ENCODE results near the gene ITGA5. TPM values are rescaled to one million over a fixed set of nuclear protein-coding genes. Genes with fewer than 3 reads are reported as not detected.
A peak's percentile ranks its signal among the peaks of the same experiment; 100 is the strongest.

Gene ITGA5
- total and polyA plus RNA-seq, 9 of the 15 experiments (the other 6 are each of a cell fraction or from before 2014, with no cell fraction given), result 9.1 to 82.1 (median 47.4) TPM

DNA sequence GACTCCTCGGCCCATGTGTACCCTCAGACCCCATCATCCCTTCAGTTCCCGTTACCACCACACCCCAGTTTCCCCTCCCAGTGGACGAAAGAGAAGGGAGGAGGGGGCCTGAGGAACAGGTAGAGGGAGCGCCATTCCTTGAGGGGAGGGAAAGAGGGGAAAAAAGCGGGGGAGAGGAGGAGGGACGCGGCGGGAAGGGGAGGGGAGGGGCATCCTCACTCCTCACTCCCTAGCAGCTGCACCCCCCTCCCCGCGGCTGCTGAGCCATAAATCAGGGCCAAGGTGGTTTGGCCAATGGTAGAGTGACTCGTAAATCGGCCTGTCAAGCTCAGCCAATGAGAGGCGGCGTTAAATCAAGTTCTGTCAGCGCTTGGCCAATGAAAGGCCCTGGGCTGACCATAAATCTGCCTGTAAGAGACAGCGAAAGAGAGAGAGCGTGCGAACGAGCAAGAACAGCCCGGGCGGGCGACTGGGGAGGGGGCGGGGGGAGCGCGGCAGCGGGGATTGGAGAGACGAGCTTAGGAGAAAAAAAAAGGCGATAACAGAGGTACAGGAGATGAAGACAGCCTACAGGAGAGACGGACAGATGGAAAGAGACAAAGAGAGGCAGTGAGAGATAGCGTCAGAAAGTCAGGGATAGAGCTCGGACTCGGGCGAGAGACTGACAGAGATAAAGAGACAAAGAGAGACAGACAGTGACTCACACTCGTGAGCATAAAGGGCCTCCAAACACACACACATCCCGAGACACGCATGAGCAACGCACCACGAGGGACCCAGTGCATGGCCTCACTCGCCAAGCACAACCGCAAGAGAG lies 59.9 kb downstream of the ITGA5 start (continued):
- TF ChIP-seq HDAC1 (IDR thresholded peaks at IDR 0.05), result peak; percentile 16 to 89; a peak in 3 of 4 replicates
- TF ChIP-seq, protein P1, sequence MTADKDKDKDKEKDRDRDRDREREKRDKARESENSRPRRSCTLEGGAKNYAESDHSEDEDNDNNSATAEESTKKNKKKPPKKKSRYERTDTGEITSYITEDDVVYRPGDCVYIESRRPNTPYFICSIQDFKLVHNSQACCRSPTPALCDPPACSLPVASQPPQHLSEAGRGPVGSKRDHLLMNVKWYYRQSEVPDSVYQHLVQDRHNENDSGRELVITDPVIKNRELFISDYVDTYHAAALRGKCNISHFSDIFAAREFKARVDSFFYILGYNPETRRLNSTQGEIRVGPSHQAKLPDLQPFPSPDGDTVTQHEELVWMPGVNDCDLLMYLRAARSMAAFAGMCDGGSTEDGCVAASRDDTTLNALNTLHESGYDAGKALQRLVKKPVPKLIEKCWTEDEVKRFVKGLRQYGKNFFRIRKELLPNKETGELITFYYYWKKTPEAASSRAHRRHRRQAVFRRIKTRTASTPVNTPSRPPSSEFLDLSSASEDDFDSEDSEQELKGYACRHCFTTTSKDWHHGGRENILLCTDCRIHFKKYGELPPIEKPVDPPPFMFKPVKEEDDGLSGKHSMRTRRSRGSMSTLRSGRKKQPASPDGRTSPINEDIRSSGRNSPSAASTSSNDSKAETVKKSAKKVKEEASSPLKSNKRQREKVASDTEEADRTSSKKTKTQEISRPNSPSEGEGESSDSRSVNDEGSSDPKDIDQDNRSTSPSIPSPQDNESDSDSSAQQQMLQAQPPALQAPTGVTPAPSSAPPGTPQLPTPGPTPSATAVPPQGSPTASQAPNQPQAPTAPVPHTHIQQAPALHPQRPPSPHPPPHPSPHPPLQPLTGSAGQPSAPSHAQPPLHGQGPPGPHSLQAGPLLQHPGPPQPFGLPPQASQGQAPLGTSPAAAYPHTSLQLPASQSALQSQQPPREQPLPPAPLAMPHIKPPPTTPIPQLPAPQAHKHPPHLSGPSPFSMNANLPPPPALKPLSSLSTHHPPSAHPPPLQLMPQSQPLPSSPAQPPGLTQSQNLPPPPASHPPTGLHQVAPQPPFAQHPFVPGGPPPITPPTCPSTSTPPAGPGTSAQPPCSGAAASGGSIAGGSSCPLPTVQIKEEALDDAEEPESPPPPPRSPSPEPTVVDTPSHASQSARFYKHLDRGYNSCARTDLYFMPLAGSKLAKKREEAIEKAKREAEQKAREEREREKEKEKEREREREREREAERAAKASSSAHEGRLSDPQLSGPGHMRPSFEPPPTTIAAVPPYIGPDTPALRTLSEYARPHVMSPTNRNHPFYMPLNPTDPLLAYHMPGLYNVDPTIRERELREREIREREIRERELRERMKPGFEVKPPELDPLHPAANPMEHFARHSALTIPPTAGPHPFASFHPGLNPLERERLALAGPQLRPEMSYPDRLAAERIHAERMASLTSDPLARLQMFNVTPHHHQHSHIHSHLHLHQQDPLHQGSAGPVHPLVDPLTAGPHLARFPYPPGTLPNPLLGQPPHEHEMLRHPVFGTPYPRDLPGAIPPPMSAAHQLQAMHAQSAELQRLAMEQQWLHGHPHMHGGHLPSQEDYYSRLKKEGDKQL (CRISPR knock-in tag; IDR thresholded peaks at IDR 0.05; ENCODE audit: borderline replicate concordance), result no peak
- TF ChIP-seq, protein P2, sequence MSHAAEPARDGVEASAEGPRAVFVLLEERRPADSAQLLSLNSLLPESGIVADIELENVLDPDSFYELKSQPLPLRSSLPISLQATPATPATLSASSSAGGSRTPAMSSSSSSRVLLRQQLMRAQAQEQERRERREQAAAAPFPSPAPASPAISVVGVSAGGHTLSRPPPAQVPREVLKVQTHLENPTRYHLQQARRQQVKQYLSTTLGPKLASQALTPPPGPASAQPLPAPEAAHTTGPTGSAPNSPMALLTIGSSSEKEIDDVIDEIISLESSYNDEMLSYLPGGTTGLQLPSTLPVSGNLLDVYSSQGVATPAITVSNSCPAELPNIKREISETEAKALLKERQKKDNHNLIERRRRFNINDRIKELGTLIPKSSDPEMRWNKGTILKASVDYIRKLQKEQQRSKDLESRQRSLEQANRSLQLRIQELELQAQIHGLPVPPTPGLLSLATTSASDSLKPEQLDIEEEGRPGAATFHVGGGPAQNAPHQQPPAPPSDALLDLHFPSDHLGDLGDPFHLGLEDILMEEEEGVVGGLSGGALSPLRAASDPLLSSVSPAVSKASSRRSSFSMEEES (CRISPR knock-in tag; IDR thresholded peaks at IDR 0.05), result no peak
- 0 out of 2 replicates have a peak, but pooled peaks have one; percentile 46 for TF ChIP-seq LARP7 (IDR thresholded peaks at IDR 0.05)
- TF ChIP-seq STAT5B (CRISPR knock-in tag; IDR thresholded peaks at IDR 0.05), result no peak
- TF ChIP-seq, protein P3, sequence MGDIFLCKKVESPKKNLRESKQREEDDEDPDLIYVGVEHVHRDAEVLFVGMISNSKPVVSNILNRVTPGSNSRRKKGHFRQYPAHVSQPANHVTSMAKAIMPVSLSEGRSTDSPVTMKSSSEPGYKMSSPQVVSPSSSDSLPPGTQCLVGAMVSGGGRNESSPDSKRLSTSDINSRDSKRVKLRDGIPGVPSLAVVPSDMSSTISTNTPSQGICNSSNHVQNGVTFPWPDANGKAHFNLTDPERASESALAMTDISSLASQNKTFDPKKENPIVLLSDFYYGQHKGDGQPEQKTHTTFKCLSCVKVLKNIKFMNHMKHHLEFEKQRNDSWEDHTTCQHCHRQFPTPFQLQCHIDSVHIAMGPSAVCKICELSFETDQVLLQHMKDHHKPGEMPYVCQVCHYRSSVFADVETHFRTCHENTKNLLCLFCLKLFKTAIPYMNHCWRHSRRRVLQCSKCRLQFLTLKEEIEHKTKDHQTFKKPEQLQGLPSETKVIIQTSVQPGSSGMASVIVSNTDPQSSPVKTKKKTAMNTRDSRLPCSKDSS (IDR thresholded peaks at IDR 0.05; ENCODE audit: low read depth, partially characterized antibody), result peak; percentile 7
- TF ChIP-seq ZNF584 (CRISPR knock-in tag; IDR thresholded peaks at IDR 0.05; ENCODE audit: low read depth), result peak; percentile 22; the same call in 1 of the 2 replicates
- TF ChIP-seq, protein P4, sequence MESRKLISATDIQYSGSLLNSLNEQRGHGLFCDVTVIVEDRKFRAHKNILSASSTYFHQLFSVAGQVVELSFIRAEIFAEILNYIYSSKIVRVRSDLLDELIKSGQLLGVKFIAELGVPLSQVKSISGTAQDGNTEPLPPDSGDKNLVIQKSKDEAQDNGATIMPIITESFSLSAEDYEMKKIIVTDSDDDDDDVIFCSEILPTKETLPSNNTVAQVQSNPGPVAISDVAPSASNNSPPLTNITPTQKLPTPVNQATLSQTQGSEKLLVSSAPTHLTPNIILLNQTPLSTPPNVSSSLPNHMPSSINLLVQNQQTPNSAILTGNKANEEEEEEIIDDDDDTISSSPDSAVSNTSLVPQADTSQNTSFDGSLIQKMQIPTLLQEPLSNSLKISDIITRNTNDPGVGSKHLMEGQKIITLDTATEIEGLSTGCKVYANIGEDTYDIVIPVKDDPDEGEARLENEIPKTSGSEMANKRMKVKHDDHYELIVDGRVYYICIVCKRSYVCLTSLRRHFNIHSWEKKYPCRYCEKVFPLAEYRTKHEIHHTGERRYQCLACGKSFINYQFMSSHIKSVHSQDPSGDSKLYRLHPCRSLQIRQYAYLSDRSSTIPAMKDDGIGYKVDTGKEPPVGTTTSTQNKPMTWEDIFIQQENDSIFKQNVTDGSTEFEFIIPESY (CRISPR knock-in tag; IDR thresholded peaks at IDR 0.05), result 0 out of 2 replicates have a peak, but pooled peaks have one; percentile 6
- TF ChIP-seq POLR2H (tag; IDR thresholded peaks at IDR 0.05; ENCODE audit: low read depth), result peak; percentile 38; the same call in 1 of the 2 replicates
- TF ChIP-seq, protein P5, sequence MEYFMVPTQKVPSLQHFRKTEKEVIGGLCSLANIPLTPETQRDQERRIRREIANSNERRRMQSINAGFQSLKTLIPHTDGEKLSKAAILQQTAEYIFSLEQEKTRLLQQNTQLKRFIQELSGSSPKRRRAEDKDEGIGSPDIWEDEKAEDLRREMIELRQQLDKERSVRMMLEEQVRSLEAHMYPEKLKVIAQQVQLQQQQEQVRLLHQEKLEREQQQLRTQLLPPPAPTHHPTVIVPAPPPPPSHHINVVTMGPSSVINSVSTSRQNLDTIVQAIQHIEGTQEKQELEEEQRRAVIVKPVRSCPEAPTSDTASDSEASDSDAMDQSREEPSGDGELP (CRISPR knock-in tag; IDR thresholded peaks at IDR 0.05; ENCODE audit: borderline replicate concordance), result peak; percentile 90
- TF ChIP-seq FOXP1 (CRISPR knock-in tag; IDR thresholded peaks at IDR 0.05), result peak; percentile 65; the same call in 1 of the 2 replicates
- TF ChIP-seq ZNF644 (tag; IDR thresholded peaks at IDR 0.05; ENCODE audit: low read depth), result peak; percentile 85
- TF ChIP-seq SP2 (IDR thresholded peaks at IDR 0.05; ENCODE audit: extremely low read depth, low read depth, low read length, poor library complexity, severe bottlenecking), result peak; percentile 64
